ENCODE data around the gene OR4D2.

Gene OR4D2

GRCh38 chr17:58205936-58206335, 39.2 kb downstream of the OR4D2 start:
- no peak for DNase-seq (ENCODE audit: low read depth in 1 of 2, low spot score in 1 of 2)

- no peak for DNase-seq (ENCODE audit: low read depth in 1 of 2, low spot score in 1 of 2)
Observed at GRCh38 chr17:58207451-58207850, 40.7 kb downstream of the OR4D2 start.

- DNase-seq (ENCODE audit: low read depth in 1 of 2, low spot score in 1 of 2), result no peak
Observed at GRCh38 chr17:58208344-58208743, 41.6 kb downstream of the OR4D2 start.

GRCh38 chr17:58210922-58211321, 44.1 kb downstream of the OR4D2 start:
- no peak for DNase-seq (ENCODE audit: low read depth in 1 of 2, low spot score in 1 of 2)

- DNase-seq (ENCODE audit: low read depth in 1 of 2, low spot score in 1 of 2), result no peak
Observed at GRCh38 chr17:58215685-58216084, 48.9 kb downstream of the OR4D2 start.

- DNase-seq (ENCODE audit: low read depth in 1 of 2, low spot score in 1 of 2), result no peak
Observed at GRCh38 chr17:58217766-58218165, 51.0 kb downstream of the OR4D2 start.

GRCh38 chr17:58219007-58219788, 52.4 kb downstream of the OR4D2 start, which contains the start of gene MKS1:
Gene MKS1, minus strand, starts transcription at chr17:58219255. Its CDS starts 25 bp downstream, at chr17:58219230.
- peak; percentile 92 to 94 for DNase-seq (ENCODE audit: low read depth in 1 of 2, low spot score in 1 of 2)

GRCh38 chr17:58219789-58220183, 53.0 kb downstream of the OR4D2 start:
- DNase-seq (ENCODE audit: low read depth in 1 of 2, low spot score in 1 of 2), result no peak
